Measurements from ENCODE around the gene HSPA12B. TPM values are rescaled to one million over a fixed set of nuclear protein-coding genes. Genes with fewer than 3 reads are reported as not detected.

HSPA12B gene
- polyA plus RNA-seq, 2 of the 4 experiments (the other 2 are of a cell fraction) = 0.37 to 1.2 TPM

DNA sequence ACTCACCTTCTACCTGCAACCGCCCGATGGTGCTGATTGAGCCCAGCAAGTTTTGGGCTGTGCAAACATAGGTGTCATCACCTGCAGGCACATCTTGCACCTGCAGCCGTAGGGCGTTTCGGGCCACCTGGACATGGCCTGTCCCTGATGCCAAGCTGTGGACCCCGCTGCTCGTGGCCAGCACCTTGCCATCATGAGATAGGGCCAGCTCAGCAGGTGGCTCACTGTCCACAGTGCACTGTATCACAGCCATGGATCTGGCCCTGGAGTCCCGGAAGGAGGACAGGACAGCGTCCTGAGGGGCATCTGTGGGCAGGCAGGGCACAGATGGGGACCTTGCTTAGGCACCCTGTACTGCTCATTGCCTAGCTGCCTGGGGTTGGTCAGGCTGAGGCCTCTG is 40.6 kb upstream of the HSPA12B start (continued):
- TF ChIP-seq, protein P1, sequence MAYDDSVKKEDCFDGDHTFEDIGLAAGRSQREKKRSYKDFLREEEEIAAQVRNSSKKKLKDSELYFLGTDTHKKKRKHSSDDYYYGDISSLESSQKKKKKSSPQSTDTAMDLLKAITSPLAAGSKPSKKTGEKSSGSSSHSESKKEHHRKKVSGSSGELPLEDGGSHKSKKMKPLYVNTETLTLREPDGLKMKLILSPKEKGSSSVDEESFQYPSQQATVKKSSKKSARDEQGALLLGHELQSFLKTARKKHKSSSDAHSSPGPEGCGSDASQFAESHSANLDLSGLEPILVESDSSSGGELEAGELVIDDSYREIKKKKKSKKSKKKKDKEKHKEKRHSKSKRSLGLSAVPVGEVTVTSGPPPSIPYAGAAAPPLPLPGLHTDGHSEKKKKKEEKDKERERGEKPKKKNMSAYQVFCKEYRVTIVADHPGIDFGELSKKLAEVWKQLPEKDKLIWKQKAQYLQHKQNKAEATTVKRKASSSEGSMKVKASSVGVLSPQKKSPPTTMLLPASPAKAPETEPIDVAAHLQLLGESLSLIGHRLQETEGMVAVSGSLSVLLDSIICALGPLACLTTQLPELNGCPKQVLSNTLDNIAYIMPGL (CRISPR knock-in tag; IDR thresholded peaks at IDR 0.05; ENCODE audit: borderline replicate concordance) = no peak
- TF ChIP-seq TFCP2L1 (CRISPR knock-in tag; IDR thresholded peaks at IDR 0.05) (no peak), HOXA7 (CRISPR knock-in tag; IDR thresholded peaks at IDR 0.05) (no peak)

DNA sequence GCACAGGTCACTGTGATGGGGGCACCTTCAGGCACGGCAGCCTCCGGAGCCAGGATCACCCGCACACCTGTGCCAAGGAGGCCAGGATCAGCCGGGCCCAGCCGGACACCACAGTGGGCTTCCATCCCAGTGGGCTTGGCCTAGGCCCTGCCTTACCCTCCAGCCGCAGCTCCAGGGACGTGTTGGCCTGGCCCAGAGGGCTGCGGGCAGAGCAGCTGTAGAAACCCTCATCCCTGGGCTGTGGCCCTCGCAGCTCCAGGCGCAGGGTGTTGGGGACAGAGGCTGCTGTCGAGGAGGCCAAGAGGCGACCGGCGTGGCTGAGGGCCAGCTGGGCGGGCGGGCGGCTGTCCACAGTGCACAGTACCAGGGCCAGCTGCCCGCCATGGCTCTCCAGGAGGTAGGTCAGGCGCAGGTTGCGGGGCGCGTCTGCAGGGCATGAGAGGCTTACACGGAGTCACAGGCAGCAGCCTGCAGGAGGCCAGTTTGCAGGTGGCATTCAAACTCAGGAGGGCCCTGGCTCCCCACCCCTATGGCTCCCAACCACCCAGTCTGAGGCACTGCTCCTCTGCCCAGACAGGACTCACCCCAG is 39.7 kb upstream of the HSPA12B start:
- DNase-seq (ENCODE audit: low read depth in 1 of 2, low spot score in 1 of 2) (no peak), FAIRE-seq (no peak), ATAC-seq (peak; percentile 2 to 10; a peak in 2 of 6 replicates)
- Histone ChIP-seq H3K4me3 (no peak overlapping the region), H3K4me2 (no peak overlapping the region), H3K9me3 (0 out of 3 replicates have a peak, but pooled peaks cover 2% of the 10 kb centered on the region), H3K4me1 (no peaks in the 10 kb centered on the region), H3K27ac (no peak overlapping the region)
- CTCF ChIA-PET = interaction anchor here (1.6 to 61.5 kb wide), 5 partner anchors 8 to 393 kb away, joined by 4 to 2233 read pairs (median 5); partner anchors contain the start of genes ADAM33, ADISSP, HSPA12B and SIGLEC1
- WGBS (ENCODE audit: missing lambda C conversion rate) = 65% methylated on average over 14 of the region's 23 CpGs
- TF ChIP-seq KDM5A (IDR thresholded peaks at IDR 0.05) = no peak
- POLR2A ChIA-PET = no interaction called here

DNA sequence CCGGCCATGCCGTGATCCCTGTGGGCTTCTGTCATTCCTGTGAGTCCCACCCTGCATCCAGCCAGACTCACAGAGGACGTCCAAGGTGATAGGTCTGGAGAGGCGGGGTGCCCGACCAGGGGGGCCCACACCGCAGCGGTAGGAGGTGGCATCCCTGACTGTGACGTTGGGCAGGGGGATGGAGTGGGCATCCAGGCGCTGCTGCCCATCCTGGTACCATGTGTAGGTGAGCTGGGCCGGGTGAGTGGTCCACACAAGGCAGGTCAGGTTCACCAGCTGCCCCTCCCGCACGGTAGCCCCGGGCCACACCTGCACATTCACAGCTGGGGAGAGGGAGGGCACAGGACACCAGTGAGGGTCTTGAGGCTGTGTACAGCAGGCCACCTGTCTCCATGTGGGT is 39.1 kb upstream of the HSPA12B start:
- DNase-seq (ENCODE audit: low read depth in 1 of 2, low spot score in 1 of 2) = no peak
- POLR2A ChIA-PET = no interaction called here
- Histone ChIP-seq H3K4me2 (no peak overlapping the region), H3K9me3 (0 out of 3 replicates have a peak, but pooled peaks cover 2% of the 10 kb centered on the region), H3K27ac (no peak overlapping the region), H3K4me3 (no peak overlapping the region), H3K4me1 (no peaks in the 10 kb centered on the region)
- FAIRE-seq = no peak
- 53% methylated on average over 13 of the region's 13 CpGs for WGBS (ENCODE audit: missing lambda C conversion rate)
- CTCF ChIA-PET = interaction anchor here (0.7 to 61.5 kb wide), 4 partner anchors 13 to 393 kb away, joined by 3 to 2233 read pairs (median 96); partner anchors contain the start of genes ADAM33, ADISSP, HSPA12B and SIGLEC1
- ATAC-seq = no peak
- no peak for TF ChIP-seq CBX8 (IDR thresholded peaks at IDR 0.05)
- TF ChIP-seq NPAS2 (CRISPR knock-in tag; IDR thresholded peaks at IDR 0.05; ENCODE audit: borderline replicate concordance) = no peak
- TF ChIP-seq POLR2AphosphoS2 (conservative IDR thresholded peaks at IDR 0.05; ENCODE audit: low read length) = no peak
- no peak for TF ChIP-seq MYC (IDR thresholded peaks at IDR 0.05; ENCODE audit: borderline replicate concordance, low read length)
- no peak for TF ChIP-seq ZC3H11A (IDR thresholded peaks at IDR 0.05)
- TF ChIP-seq HOXA7 (CRISPR knock-in tag; IDR thresholded peaks at IDR 0.05) = no peak
- no peak for TF ChIP-seq EP300 (IDR thresholded peaks at IDR 0.05)
- TF ChIP-seq RAD21 (conservative IDR thresholded peaks at IDR 0.05 in 1 of 2, IDR thresholded peaks at IDR 0.05 in 1 of 2) = no peak
- no peak for TF ChIP-seq SMC3 (IDR thresholded peaks at IDR 0.05)
- TF ChIP-seq RARB (CRISPR knock-in tag; IDR thresholded peaks at IDR 0.05) = no peak
- TF ChIP-seq, protein P1 (CRISPR knock-in tag; IDR thresholded peaks at IDR 0.05; ENCODE audit: borderline replicate concordance) = no peak
- no peak for TF ChIP-seq POLR2A (IDR thresholded peaks at IDR 0.05; ENCODE audit: low read length)
- TF ChIP-seq MAFK (IDR thresholded peaks at IDR 0.05; ENCODE audit: partially characterized antibody) = no peak

DNA sequence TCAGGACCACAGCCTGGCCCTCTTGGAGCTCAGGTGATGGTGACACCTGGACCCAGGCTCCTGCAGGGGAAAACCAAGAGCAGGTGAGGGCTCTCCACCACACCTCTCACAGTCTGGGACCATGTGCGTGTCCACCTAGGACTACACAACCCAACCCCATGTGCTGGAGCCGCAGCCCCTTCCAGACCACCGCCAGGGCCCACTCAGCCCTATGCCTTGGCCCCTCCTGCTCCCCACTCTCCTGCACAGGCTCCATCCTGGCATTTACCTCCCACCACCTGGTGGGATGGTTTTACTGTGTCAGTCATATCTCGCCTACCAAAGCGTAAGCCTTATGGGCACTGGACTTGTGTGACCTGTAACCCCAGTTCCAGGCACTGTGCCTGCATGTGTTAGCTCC is 37.6 kb upstream of the HSPA12B start:
- ATAC-seq (no peak), FAIRE-seq (no peak), DNase-seq (ENCODE audit: low read depth in 1 of 2, low spot score in 1 of 2) (no peak)
- Histone ChIP-seq H3K4me3 (no peak overlapping the region), H3K9me3 (0 out of 3 replicates have a peak, but pooled peaks cover 2% of the 10 kb centered on the region), H3K4me1 (no peaks in the 10 kb centered on the region), H3K27ac (no peak overlapping the region), H3K4me2 (no peak overlapping the region)
- 87% methylated on average over 4 of the region's 5 CpGs for WGBS (ENCODE audit: missing lambda C conversion rate)
- CTCF ChIA-PET = interaction anchor here (0.7 to 61.5 kb wide), 6 partner anchors 7 to 124 kb away, joined by 3 to 2233 read pairs (median 6); partner anchors contain the start of genes ADAM33, ADISSP, HSPA12B and SIGLEC1
- POLR2A ChIA-PET = no interaction called here
- no peak for TF ChIP-seq BHLHE40 (IDR thresholded peaks at IDR 0.05; ENCODE audit: low read depth, low read length)
- no peak for TF ChIP-seq MYC (IDR thresholded peaks at IDR 0.05; ENCODE audit: borderline replicate concordance, low read length)
- TF ChIP-seq JUN (IDR thresholded peaks at IDR 0.05) = no peak
- no peak for TF ChIP-seq ESRRA (IDR thresholded peaks at IDR 0.05; ENCODE audit: borderline replicate concordance, low read length)
